H1 (cell line): Measurements from ENCODE around the gene FKBP10. TPM values are rescaled to one million over a fixed set of nuclear protein-coding genes. Genes with fewer than 3 reads are reported as not detected.

ENCODE experiments used
- CTCF ChIA-PET: fragments of 300-600 bp; sonication (Branson Sonifier 250); formaldehyde crosslinking; loops from one replicate; lab custom pipeline; 2021; ENCODE audit not compliant: partially characterized antibody; lab: Charles Lee
- POLR2A ChIA-PET: fragments of 300-600 bp; sonication (Branson Sonifier 250); formaldehyde crosslinking; loops from one replicate; lab custom pipeline; 2021; ENCODE audit warnings: inconsistent platforms; ENCODE audit not compliant: partially characterized antibody; lab: Charles Lee
- DNase-seq, 2 experiments: peaks; one replicate each; pipeline versions ENCODE4 v3.0.0 to v3.0.0-alpha.2; 2010 to 2022; ENCODE audit warnings: low spot score in 2 of 2, low read depth in 1 of 2, mixed read lengths in 1 of 2
- FAIRE-seq: peaks from 2 replicates; lab custom pipeline; 2011; peaks lifted over from hg19 to GRCh38; lab: Jason Lieb, UNC
- H2AFZ ChIP-seq: 2 replicates; pipeline ENCODE4 v1.8.1; 2012; ENCODE audit warnings: low read length, inconsistent platforms
- H2AK5ac ChIP-seq: 2 replicates; pipeline ENCODE4 v1.6.1; 2013; ENCODE audit warnings: low read depth, low read length
- H2BK120ac ChIP-seq: replicated peaks from 2 replicates; pipeline ENCODE3; 2013; ENCODE audit warnings: low read depth, low read length, inconsistent platforms
- H2BK12ac ChIP-seq: 2 replicates; pipeline ENCODE4 v1.6.1; 2013; ENCODE audit warnings: low read depth, low read length
- H2BK15ac ChIP-seq: 2 replicates; pipeline ENCODE4 v1.6.1; 2013; ENCODE audit warnings: low read length
- H2BK20ac ChIP-seq: 2 replicates; pipeline ENCODE4 v1.6.1; 2013; ENCODE audit warnings: low read length
- H2BK5ac ChIP-seq: 2 replicates; pipeline ENCODE4 v1.6.1; 2013; ENCODE audit warnings: low read depth, low read length
- H3K14ac ChIP-seq: 2 replicates; pipeline ENCODE4 v1.6.1; 2013; ENCODE audit warnings: inconsistent platforms; ENCODE audit not compliant: insufficient read length
- H3K18ac ChIP-seq: 2 replicates; pipeline ENCODE4 v1.6.1; 2013; ENCODE audit warnings: low read length; ENCODE audit errors: extremely low read depth
- H3K23ac ChIP-seq: 2 replicates; pipeline ENCODE4 v1.6.1; 2013; ENCODE audit warnings: inconsistent platforms; ENCODE audit not compliant: insufficient read length
- H3K23me2 ChIP-seq: 2 replicates; pipeline ENCODE4 v1.6.1; 2013; ENCODE audit warnings: low read depth, low read length
- H3K27ac ChIP-seq: 2 replicates; pipeline ENCODE4 v1.6.1; 2011; ENCODE audit warnings: low read depth, low read length, inconsistent platforms
- H3K27me3 ChIP-seq, 4 experiments: replicated peaks in 1 of 4; 1 replicate in 1 of 4; 2 replicates in 3 of 4; pipeline versions ENCODE4 v1.6.1 to v1.8.1; 2011 to 2013; ENCODE audit warnings: low read length in 3 of 4, mild to moderate bottlenecking in 3 of 4, inconsistent platforms in 2 of 4, mixed read lengths in 2 of 4, moderate library complexity in 1 of 4; ENCODE audit not compliant: control insufficient read depth in 3 of 4, insufficient read depth in 3 of 4; ENCODE audit errors: extremely low read depth in 1 of 4
- H3K36me3 ChIP-seq, 4 experiments: 2 replicates each; pipeline versions ENCODE4 v1.6.1 to v1.8.1; 2011 to 2013; ENCODE audit warnings: mild to moderate bottlenecking in 4 of 4, low read length in 3 of 4, moderate library complexity in 2 of 4, control low read depth in 1 of 4, inconsistent platforms in 1 of 4; ENCODE audit not compliant: insufficient read depth in 4 of 4, control insufficient read depth in 2 of 4
- H3K4ac ChIP-seq: replicated peaks from 2 replicates; pipeline ENCODE3; 2013; ENCODE audit warnings: low read length, low read depth, mixed read lengths, inconsistent platforms; ENCODE audit not compliant: insufficient read length
- H3K4me1 ChIP-seq, 4 experiments: replicated peaks in 1 of 4; 1 replicate in 1 of 4; 2 replicates in 3 of 4; pipeline versions ENCODE4 v1.6.1 to v1.8.1; 2011 to 2013; ENCODE audit warnings: low read length in 3 of 4, inconsistent platforms in 2 of 4, mixed read lengths in 1 of 4; ENCODE audit not compliant: insufficient read depth in 4 of 4, control insufficient read depth in 3 of 4
- H3K4me2 ChIP-seq, 2 experiments: 2 replicates each; pipeline versions ENCODE4 v1.6.1 to v1.8.1; 2011 to 2013; ENCODE audit warnings: low read depth in 2 of 2, low read length in 2 of 2, control low read depth in 1 of 2, inconsistent platforms in 1 of 2, mild to moderate bottlenecking in 1 of 2; ENCODE audit not compliant: insufficient read depth in 1 of 2
- H3K4me3 ChIP-seq, 4 experiments: fragments of 200-600, 300-600 bp in 1 of 4; sonication (generic), shearing (Covaris generic), sonication (Bioruptor Twin) in 1 of 4; 2 replicates each; pipeline versions ENCODE4 v1.5.1 to v1.8.1; 2011 to 2016; ENCODE audit warnings: low read length in 4 of 4, low read depth in 3 of 4, control low read depth in 2 of 4, inconsistent platforms in 2 of 4, mild to moderate bottlenecking in 2 of 4, mixed read lengths in 1 of 4, moderate library complexity in 1 of 4; ENCODE audit not compliant: insufficient read depth in 2 of 4; ENCODE audit errors: extremely low read depth in 1 of 4
- H3K56ac ChIP-seq: replicated peaks from 2 replicates; pipeline ENCODE3; 2013; ENCODE audit warnings: low read depth, mild to moderate bottlenecking, mixed read lengths, low read length, inconsistent platforms; ENCODE audit not compliant: insufficient read length
- H3K79me1 ChIP-seq: 2 replicates; pipeline ENCODE4 v1.6.1; 2013; ENCODE audit warnings: low read depth, low read length, control low read depth
- H3K79me2 ChIP-seq, 2 experiments: 2 replicates each; pipeline versions ENCODE4 v1.6.1 to v1.8.1; 2012 to 2013; ENCODE audit warnings: low read length in 2 of 2, mild to moderate bottlenecking in 2 of 2, inconsistent platforms in 1 of 2; ENCODE audit not compliant: insufficient read depth in 2 of 2, control insufficient read depth in 1 of 2
- H3K9ac ChIP-seq, 4 experiments: replicated peaks in 1 of 4; 1 replicate in 1 of 4; 2 replicates in 3 of 4; pipeline versions ENCODE4 v1.6.1 to v1.8.1; 2011 to 2013; ENCODE audit warnings: low read depth in 3 of 4, low read length in 3 of 4, control low read depth in 2 of 4, mild to moderate bottlenecking in 2 of 4, moderate library complexity in 2 of 4, inconsistent platforms in 1 of 4; ENCODE audit errors: extremely low read depth in 1 of 4
- H3K9me3 ChIP-seq, 2 experiments: 2 replicates each; pipeline versions ENCODE4 v1.6.1 to v1.8.1; 2012 to 2013; ENCODE audit warnings: mild to moderate bottlenecking in 2 of 2, moderate library complexity in 2 of 2, control low read depth in 1 of 2, inconsistent platforms in 1 of 2, low read depth in 1 of 2, low read length in 1 of 2, mixed read lengths in 1 of 2; ENCODE audit not compliant: insufficient read depth in 2 of 2
- H4K20me1 ChIP-seq, 2 experiments: replicated peaks in 1 of 2; 2 replicates each; pipeline versions ENCODE3 to v1.8.1; 2011 to 2013; ENCODE audit warnings: inconsistent platforms in 2 of 2, low read length in 2 of 2, mild to moderate bottlenecking in 1 of 2; ENCODE audit not compliant: insufficient read depth in 2 of 2, control insufficient read depth in 1 of 2
- H4K5ac ChIP-seq: 2 replicates; pipeline ENCODE4 v1.6.1; 2013; ENCODE audit warnings: low read length, low read depth, mixed read lengths, inconsistent platforms; ENCODE audit not compliant: insufficient read length
- H4K8ac ChIP-seq: 2 replicates; pipeline ENCODE4 v1.8.0; 2013; ENCODE audit warnings: mild to moderate bottlenecking, moderate library complexity, low read length, inconsistent platforms; ENCODE audit not compliant: insufficient read depth; ENCODE audit errors: extremely low read depth
- H4K91ac ChIP-seq: replicated peaks from 2 replicates; pipeline ENCODE3; 2013; ENCODE audit warnings: low read length, mixed read lengths, inconsistent platforms; ENCODE audit not compliant: insufficient read length
- CBX5 ChIP-seq: fragments of 300-800, 300-1000 bp; sonication (generic); IDR thresholded peaks from 2 replicates; pipeline ENCODE4 v1.7.1; 2016; ENCODE audit warnings: antibody characterized with exemption, low read length, low read depth
- CREB1 ChIP-seq: IDR thresholded peaks from 2 replicates; pipeline ENCODE4 v1.6.1; 2012; ENCODE audit warnings: inconsistent platforms
- EP300 ChIP-seq, 2 experiments: IDR thresholded peaks; 1 replicate in 1 of 2; 2 replicates in 1 of 2; pipeline ENCODE4 v1.6.1; 2011 to 2012; ENCODE audit warnings: low read depth in 2 of 2, low read length in 2 of 2, mild to moderate bottlenecking in 2 of 2, borderline replicate concordance in 1 of 2, inconsistent platforms in 1 of 2, moderate library complexity in 1 of 2
- FOSL1 ChIP-seq: IDR thresholded peaks from 2 replicates; pipeline ENCODE4 v1.6.1; 2011; ENCODE audit warnings: mild to moderate bottlenecking, low read depth, low read length, moderate library complexity; ENCODE audit not compliant: insufficient read depth
- JUN ChIP-seq: IDR thresholded peaks from 2 replicates; pipeline ENCODE4 v1.6.1; 2011; ENCODE audit warnings: low read depth, mild to moderate bottlenecking, improper control_type of control experiment, low read length
- KDM5A ChIP-seq: fragments of 200-600 bp; IDR thresholded peaks from 2 replicates; pipeline ENCODE4 v1.7.1; 2012; ENCODE audit warnings: mild to moderate bottlenecking, low read length, inconsistent platforms, mixed read lengths
- SAP30 ChIP-seq: fragments of 300-600 bp; sonication (generic); IDR thresholded peaks from 2 replicates; pipeline ENCODE4 v1.7.1; 2012; ENCODE audit warnings: low read length, moderate library complexity, mild to moderate bottlenecking, inconsistent platforms; ENCODE audit not compliant: insufficient read depth, insufficient replicate concordance
- SP2 ChIP-seq: IDR thresholded peaks from 2 replicates; pipeline ENCODE4 v1.6.1; 2012; ENCODE audit warnings: mild to moderate bottlenecking, low read length, inconsistent platforms
- YY1 ChIP-seq: IDR thresholded peaks from 2 replicates; pipeline ENCODE4 v1.6.1; 2011; ENCODE audit warnings: low read depth, mild to moderate bottlenecking, low read length
- WGBS, 2 experiments: shearing (Covaris generic) in 1 of 2; methylation state at CpG; one replicate each; pipeline versions ENCODE4 v1.1.6 to v1.1.7; 2013 to 2015; ENCODE audit warnings: low lambda C conversion rate in 2 of 2, mixed read lengths in 2 of 2, inconsistent platforms in 1 of 2, low coverage in 1 of 2, missing lambda C conversion rate in 1 of 2; ENCODE audit not compliant: insufficient replicate concordance in 2 of 2, insufficient coverage in 1 of 2, insufficient read length in 1 of 2; ENCODE audit errors: extremely low coverage in 1 of 2, missing lambda C conversion rate in 1 of 2; 5-methylcytosine and 5-hydroxymethylcytosine counted together
- polyA plus RNA-seq, 7 experiments: library from polyadenylated mRNA; depleted of rRNA in 3 of 7; stranded (reverse) in 5 of 7; unstranded in 2 of 7; fragments of >200 nt in 5 of 7; fragments of 200-250 nt in 2 of 7; gene quantifications; 1 replicate in 5 of 7; 2 replicates in 1 of 7; 4 replicates in 1 of 7; pipeline versions ENCODE4 v1.2.1 to v1.2.3, GENCODE V29; 2011 to 2013; ENCODE audit warnings: missing spikeins in 2 of 7, mixed read lengths in 2 of 7
- total RNA-seq: library from RNA; stranded (reverse); fragmentation: NEBNext Ultra II Directional; extraction: Animal tissue kit (Norgen Biotek cat#: 25700); gene quantifications from 2 replicates; pipeline ENCODE4 v1.2.1, GENCODE V29; 2021
- TF ChIP-seq, protein P1 (sequence below): IDR thresholded peaks from 2 replicates; pipeline ENCODE4 v1.6.1; 2011; ENCODE audit warnings: low read depth, mild to moderate bottlenecking, low read length; ENCODE audit not compliant: insufficient read depth

The FKBP10 gene
- total and polyA plus RNA-seq, 2 of the 8 experiments (the other 6 are each of a cell fraction or from before 2014, with no cell fraction given) = 173 to 283 TPM

DNA sequence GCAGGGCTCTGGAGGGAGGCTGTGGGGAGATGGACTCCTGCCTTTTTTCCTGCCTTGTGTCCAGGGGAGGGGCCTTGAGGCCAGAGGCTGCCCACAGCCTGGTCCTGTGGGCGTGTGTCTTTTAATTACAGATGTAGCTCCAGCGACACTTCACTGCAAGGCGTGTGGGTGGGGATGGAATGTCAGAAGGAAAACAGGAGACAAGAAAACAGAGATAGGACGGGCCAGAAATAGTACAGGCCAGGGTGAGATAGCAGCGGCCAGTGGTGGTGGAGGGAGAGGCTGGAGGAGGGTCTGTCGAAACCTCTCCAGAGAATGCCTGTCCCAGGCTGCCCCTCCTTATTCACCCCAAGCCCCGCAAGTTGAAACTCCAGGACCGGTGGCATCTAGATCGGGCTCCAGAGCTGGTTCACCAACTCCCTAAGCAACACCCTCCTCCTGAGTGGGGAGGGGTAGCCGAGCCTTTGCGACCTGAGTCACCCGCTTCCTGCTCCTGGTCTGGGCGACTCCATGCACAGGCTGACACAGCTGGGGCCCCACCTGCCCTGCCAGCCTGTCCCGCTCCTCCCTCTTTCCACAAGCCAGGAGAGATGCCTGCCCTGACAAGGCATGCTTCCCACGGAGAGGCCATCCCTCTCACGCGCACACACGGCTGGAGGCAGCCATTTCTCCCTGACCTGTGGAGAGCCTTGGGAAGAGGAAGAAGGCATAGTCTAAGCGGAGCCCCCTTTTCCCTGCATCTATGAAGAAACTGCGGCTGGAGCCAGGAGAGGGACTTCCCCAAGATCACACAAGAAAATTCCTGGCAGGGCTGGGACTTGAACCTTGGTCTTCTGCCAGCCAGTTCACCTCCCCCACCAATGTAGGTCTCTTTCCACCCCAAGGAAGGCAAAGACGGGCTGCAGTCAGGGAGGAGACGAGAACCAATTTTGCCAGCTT is 19.7 kb upstream of the FKBP10 start:
- WGBS, 2 experiments = 35% methylated on average over 21 of the region's 22 CpGs; no CpG with 5 or more reads in 1 of the 2 experiments
- no peak overlapping the region; the same call in 1 of the 2 replicates for H4K8ac ChIP-seq
- no peak overlapping the region for H3K14ac ChIP-seq
- H2BK120ac ChIP-seq = no peak overlapping the region
- H2BK20ac ChIP-seq = no peak overlapping the region
- no peaks in the 10 kb centered on the region for H3K79me2 ChIP-seq
- no peak overlapping the region for H4K5ac ChIP-seq
- H3K4me3 ChIP-seq = peak overlapping the region in 3 of 4 experiments; percentile 15 to 47 (median 29); a peak in 5 of 8 replicates
- no peak overlapping the region for H3K4ac ChIP-seq
- H2BK15ac ChIP-seq = peak overlapping the region; percentile 46; the same call in 1 of the 2 replicates
- H2AFZ ChIP-seq = no peak overlapping the region
- no peak for FAIRE-seq
- H3K79me1 ChIP-seq = no peaks in the 10 kb centered on the region
- peak overlapping the region; percentile 72 to 79 for H3K4me2 ChIP-seq
- ChIA-PET CTCF (interaction anchor here (0.9 to 2.3 kb wide), 10 partner anchors 8 to 58 kb away, joined by 3 to 11 read pairs (median 4); no protein-coding TSS in a partner anchor), POLR2A (interaction anchor here (0.6 to 4.2 kb wide), 11 partner anchors 8 to 107 kb away, joined by 3 to 41 read pairs (median 4); partner anchors contain the start of genes FKBP10, HAP1, JUP and P3H4)
- H3K9ac ChIP-seq = peak overlapping the region in 2 of 4 experiments; percentile 17 to 29; a peak in 5 of 7 replicates
- H3K23me2 ChIP-seq = no peaks in the 10 kb centered on the region; the same call in 1 of the 2 replicates
- no peak overlapping the region for H3K23ac ChIP-seq
- no peak overlapping the region; the same call in 1 of the 2 replicates for H3K27ac ChIP-seq
- H3K18ac ChIP-seq = peak overlapping the region; percentile 52
- no peak overlapping the region for H3K56ac ChIP-seq
- peaks cover 6 to 19% (median 15%) of the 10 kb centered on the region in 4 experiments for H3K4me1 ChIP-seq
- H4K91ac ChIP-seq = no peak overlapping the region
- H2BK5ac ChIP-seq = no peak overlapping the region
- no peak overlapping the region for H2AK5ac ChIP-seq
- H3K36me3 ChIP-seq = no peaks in the 10 kb centered on the region
- no peak overlapping the region for H2BK12ac ChIP-seq
- no peaks in the 10 kb centered on the region for H3K9me3 ChIP-seq
- H4K20me1 ChIP-seq = no peaks in the 10 kb centered on the region
- no peak for DNase-seq
- peaks cover 0 to 4% (median 2%) of the 10 kb centered on the region in 4 experiments; a peak in 4 of 7 replicates for H3K27me3 ChIP-seq
- TF ChIP-seq KDM5A (no peak), CBX5 (no peak), FOSL1 (no peak), EP300 (IDR thresholded peaks at IDR 0.05; ENCODE audit: borderline replicate concordance in 1 of 2, low read depth in 2 of 2, low read length in 2 of 2) (no peak), JUN (no peak), CREB1 (no peak), SP2 (no peak), YY1 (0 out of 2 replicates have a peak, but pooled peaks have one; percentile 24), SAP30 (no peak)
- TF ChIP-seq, protein P1, sequence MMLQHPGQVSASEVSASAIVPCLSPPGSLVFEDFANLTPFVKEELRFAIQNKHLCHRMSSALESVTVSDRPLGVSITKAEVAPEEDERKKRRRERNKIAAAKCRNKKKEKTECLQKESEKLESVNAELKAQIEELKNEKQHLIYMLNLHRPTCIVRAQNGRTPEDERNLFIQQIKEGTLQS = no peak
